Motor neuron (in vitro differentiated cells): ENCODE results near the gene SLC43A2. TPM values are rescaled to one million over a fixed set of nuclear protein-coding genes. Genes with fewer than 3 reads are reported as not detected.

Experiments
- total RNA-seq, 8 experiments: library from RNA; unstranded; fragments of 300-600 nt; gene quantifications; 2 replicates each; pipeline versions ENCODE4 v1.2.3 to v1.2.4, GENCODE V29; 2022

The SLC43A2 gene
- total RNA-seq, 8 experiments from 2014 or later: 7.2 to 33.3 (median 25.2) TPM

Other genes starting within 250 kb of the SLC43A2 start
- 100 to 1,000 TPM; 240 to 720 (median 456) TPM for gene YWHAE, start 228.6 kb downstream of the SLC43A2 start, total RNA-seq
- gene CRK, start 172.6 kb downstream of the SLC43A2 start, total RNA-seq: 10 to 100 TPM; 25.2 to 62.4 (median 40.1) TPM
- gene MYO1C, start 136.1 kb downstream of the SLC43A2 start, total RNA-seq: 10 to 100 TPM in 4 of 8 experiments, 1 to 10 TPM in 4; 4.4 to 76.2 (median 16.8) TPM
- gene INPP5K, start 112.2 kb downstream of the SLC43A2 start, total RNA-seq: 10 to 100 TPM; 10.3 to 28.6 (median 16.2) TPM
- 10 to 100 TPM; 22.5 to 52.1 (median 34.1) TPM for gene PITPNA, start 66.0 kb downstream of the SLC43A2 start, total RNA-seq
- gene SCARF1, start 16.9 kb upstream of the SLC43A2 start, total RNA-seq: 1 to 10 TPM in 1 of 8 experiments, under 1 TPM in 7; 0.22 to 2.4 (median 0.50) TPM
- gene RILP, start 21.0 kb upstream of the SLC43A2 start, total RNA-seq: 1 to 10 TPM in 6 of 8 experiments, under 1 TPM in 2; 0.58 to 3.1 (median 1.6) TPM
- gene PRPF8, start 56.0 kb upstream of the SLC43A2 start, total RNA-seq: 100 to 1,000 TPM in 5 of 8 experiments, 10 to 100 TPM in 3; 82.6 to 237 (median 135) TPM
- 1 to 10 TPM in 4 of 8 experiments, under 1 TPM in 4; 0.25 to 5.6 (median 1.7) TPM for gene TLCD2, start 81.5 kb upstream of the SLC43A2 start, total RNA-seq
- gene WDR81, start 95.9 kb upstream of the SLC43A2 start, total RNA-seq: 10 to 100 TPM in 3 of 8 experiments, 1 to 10 TPM in 5; 4.0 to 26.2 (median 9.1) TPM
- gene SERPINF2, start 114.0 kb upstream of the SLC43A2 start, total RNA-seq: under 1 TPM; 0.11 to 0.63 (median 0.30) TPM
- gene SERPINF1, start 133.2 kb upstream of the SLC43A2 start, total RNA-seq: 100 to 1,000 TPM in 3 of 8 experiments, 10 to 100 TPM in 1, 1 to 10 TPM in 4; 4.0 to 435 (median 25.0) TPM
- gene SMYD4, start 201.1 kb upstream of the SLC43A2 start, total RNA-seq: 10 to 100 TPM in 4 of 8 experiments, 1 to 10 TPM in 4; 5.4 to 16.6 (median 9.8) TPM
- 10 to 100 TPM in 6 of 8 experiments, 1 to 10 TPM in 2; 7.9 to 52.8 (median 16.9) TPM for gene RPA1, start 201.2 kb upstream of the SLC43A2 start, total RNA-seq